HFFc6 (cell line): ENCODE data around the gene BIRC3. TPM values are rescaled to one million over a fixed set of nuclear protein-coding genes. Genes with fewer than 3 reads are reported as not detected.
"Not testable (repeated sequence)": the region's sequence is repeated elsewhere in the genome, so short reads cannot be mapped to it uniquely, and the experiment has no call there.

Source experiments
- DNase-seq: peaks from one replicate; pipeline ENCODE4 v3.0.0-alpha.2; 2018
- H3K27ac Mint-ChIP-seq: 2 replicates; pipeline ENCODE4 v1.8.0; 2020; ENCODE audit warnings: mild to moderate bottlenecking, mixed read lengths
- H3K27me3 Mint-ChIP-seq: 2 replicates; pipeline ENCODE4 v1.8.0; 2021; ENCODE audit warnings: mild to moderate bottlenecking, moderate library complexity, mixed read lengths; ENCODE audit not compliant: insufficient read depth
- H3K36me3 Mint-ChIP-seq: 2 replicates; pipeline ENCODE4 v1.8.0; 2021; ENCODE audit warnings: low read depth, mixed read lengths
- H3K4me1 Mint-ChIP-seq: 2 replicates; pipeline ENCODE4 v1.8.0; 2020; ENCODE audit warnings: low read depth, mixed read lengths
- H3K4me3 Mint-ChIP-seq: 2 replicates; pipeline ENCODE4 v1.8.0; 2020; ENCODE audit warnings: mild to moderate bottlenecking, moderate library complexity, mixed read lengths
- H3K9me3 Mint-ChIP-seq: 2 replicates; pipeline ENCODE4 v1.8.0; 2020; ENCODE audit warnings: mild to moderate bottlenecking, mixed read lengths
- CTCF ChIP-seq: fragments of 200-600 bp; sonication (generic); IDR thresholded peaks from 2 replicates; pipeline ENCODE4 v1.5.0; 2021; ENCODE audit warnings: antibody characterized with exemption, mild to moderate bottlenecking
- total RNA-seq, 6 experiments: library from RNA; stranded (reverse); fragmentation: NEBNext Ultra II Directional; extraction: Animal tissue kit (Norgen Biotek cat#: 25700); gene quantifications; 2 replicates in 1 of 6; 3 replicates in 5 of 6; pipeline ENCODE4 v1.2.3, GENCODE V29; 2021

BIRC3 gene
- total RNA-seq, 6 experiments from 2014 or later = 0.35 to 0.66 (median 0.42) TPM

GRCh38 chr11:102364991-102365390 lies 47.7 kb downstream of the BIRC3 start:
- peaks cover 64% of the 10 kb centered on the region for H3K36me3 Mint-ChIP-seq
- H3K4me1 Mint-ChIP-seq = peaks cover 20% of the 10 kb centered on the region
- H3K27me3 Mint-ChIP-seq = no peaks in the 10 kb centered on the region
- H3K9me3 Mint-ChIP-seq = no peaks in the 10 kb centered on the region
- H3K4me3 Mint-ChIP-seq = no peak overlapping the region
- peak overlapping the region; percentile 17 for H3K27ac Mint-ChIP-seq
- no peak for DNase-seq
- no peak for TF ChIP-seq CTCF

GRCh38 chr11:102367364-102367763 lies 50.1 kb downstream of the BIRC3 start:
- DNase-seq = no peak
- no peaks in the 10 kb centered on the region; the same call in 1 of the 2 replicates for H3K4me1 Mint-ChIP-seq
- H3K9me3 Mint-ChIP-seq = no peaks in the 10 kb centered on the region
- peaks cover 44% of the 10 kb centered on the region for H3K36me3 Mint-ChIP-seq
- peak; percentile 51; the same call in 1 of the 2 replicates for TF ChIP-seq CTCF
- no peaks in the 10 kb centered on the region for H3K27me3 Mint-ChIP-seq
- no peak overlapping the region; the same call in 1 of the 2 replicates for H3K27ac Mint-ChIP-seq
- H3K4me3 Mint-ChIP-seq = no peak overlapping the region

GRCh38 chr11:102368472-102368871 lies 51.2 kb downstream of the BIRC3 start:
- Mint-ChIP-seq H3K27me3 (no peaks in the 10 kb centered on the region), H3K9me3 (no peaks in the 10 kb centered on the region), H3K36me3 (peaks cover 44% of the 10 kb centered on the region), H3K4me1 (no peaks in the 10 kb centered on the region; the same call in 1 of the 2 replicates), H3K27ac (no peak overlapping the region), H3K4me3 (no peak overlapping the region)
- DNase-seq = no peak
- no peak for TF ChIP-seq CTCF

GRCh38 chr11:102374633-102375424 lies 57.5 kb downstream of the BIRC3 start:
- not testable (repeated sequence) for H3K27me3 Mint-ChIP-seq, H3K27ac Mint-ChIP-seq, H3K9me3 Mint-ChIP-seq, H3K4me1 Mint-ChIP-seq, H3K4me3 Mint-ChIP-seq, DNase-seq
- peaks cover 22% of the 10 kb centered on the region for H3K36me3 Mint-ChIP-seq

GRCh38 chr11:102375720-102376399 lies 58.6 kb downstream of the BIRC3 start:
- no peak for TF ChIP-seq CTCF
- no peak for DNase-seq
- no peak overlapping the region for H3K4me3 Mint-ChIP-seq
- H3K36me3 Mint-ChIP-seq = peaks cover 31% of the 10 kb centered on the region
- H3K9me3 Mint-ChIP-seq = no peaks in the 10 kb centered on the region
- no peaks in the 10 kb centered on the region; the same call in 1 of the 2 replicates for H3K27me3 Mint-ChIP-seq
- no peak overlapping the region; the same call in 1 of the 2 replicates for H3K27ac Mint-ChIP-seq
- no peaks in the 10 kb centered on the region for H3K4me1 Mint-ChIP-seq

- Mint-ChIP-seq H3K27ac (no peak overlapping the region), H3K4me3 (no peak overlapping the region), H3K4me1 (peaks cover 5% of the 10 kb centered on the region; the same call in 1 of the 2 replicates), H3K36me3 (peaks cover 42% of the 10 kb centered on the region), H3K9me3 (no peaks in the 10 kb centered on the region), H3K27me3 (no peaks in the 10 kb centered on the region; the same call in 1 of the 2 replicates)
- no peak for TF ChIP-seq CTCF
- no peak for DNase-seq
Observed at GRCh38 chr11:102377891-102378290, 60.6 kb downstream of the BIRC3 start.
